GM21390 (cell line): ENCODE data around the gene SCART1.
"Not testable (repeated sequence)": the region's sequence is repeated elsewhere in the genome, so short reads cannot be mapped to it uniquely, and the experiment has no call there.

Source experiments
- ATAC-seq: cut with Tn5 transposase; IDR thresholded peaks from one replicate; pipeline ENCODE4 v1.9.1; 2021; ENCODE audit not compliant: unreplicated experiment

The SCART1 gene

GRCh38 chr10:133431888-133432613 lies 21.7 kb upstream of the SCART1 start:
- ATAC-seq, result not testable (repeated sequence)

GRCh38 chr10:133432789-133433188 lies 21.0 kb upstream of the SCART1 start:
- ATAC-seq, result not testable (repeated sequence)

- ATAC-seq, result no peak
These were observed 15.0 kb upstream of the SCART1 start for GRCh38 chr10:133438711-133439273.

- ATAC-seq, result no peak
These were observed 14.0 kb upstream of the SCART1 start for GRCh38 chr10:133439517-133440461.

- ATAC-seq, result no peak
These were observed 13.0 kb upstream of the SCART1 start for GRCh38 chr10:133440633-133441285.

- ATAC-seq, result not testable (repeated sequence)
These were observed 12.4 kb upstream of the SCART1 start for GRCh38 chr10:133441356-133441755.

- no peak for ATAC-seq
These were observed 12.0 kb upstream of the SCART1 start for GRCh38 chr10:133441780-133442179.

GRCh38 chr10:133442191-133442966 lies 11.4 kb upstream of the SCART1 start:
- no peak for ATAC-seq

GRCh38 chr10:133442967-133443924 lies 10.5 kb upstream of the SCART1 start:
- ATAC-seq, result no peak

GRCh38 chr10:133444342-133445267 lies 9.1 kb upstream of the SCART1 start:
- ATAC-seq, result no peak

GRCh38 chr10:133445268-133445732 lies 8.4 kb upstream of the SCART1 start:
- ATAC-seq, result no peak

GRCh38 chr10:133445751-133446708 lies 7.7 kb upstream of the SCART1 start:
- no peak for ATAC-seq

GRCh38 chr10:133446979-133447378 lies 6.8 kb upstream of the SCART1 start:
- ATAC-seq, result no peak

GRCh38 chr10:133448120-133448519 lies 5.6 kb upstream of the SCART1 start:
- no peak for ATAC-seq

- no peak for ATAC-seq
These were observed 2.4 kb upstream of the SCART1 start for GRCh38 chr10:133451346-133451745.

- no peak for ATAC-seq
These were observed 1.3 kb upstream of the SCART1 start for GRCh38 chr10:133452453-133452852.
